OCI-LY7 (cell line): ENCODE results near the gene GDPD3.

ENCODE experiments used
- CTCF ChIP-seq: fragments of 200-600 bp; sonication (generic); conservative IDR thresholded peaks from 2 replicates; pipeline ENCODE4 v1.5.1; 2014; ENCODE audit warnings: mild to moderate bottlenecking, antibody characterized with exemption, low read length, moderate library complexity, mixed read lengths
- EZH2phosphoT487 ChIP-seq: fragments of 200-600 bp; sonication (generic); IDR thresholded peaks from 2 replicates; pipeline ENCODE4 v1.6.1; 2018; ENCODE audit warnings: low read depth, borderline replicate concordance, mild to moderate bottlenecking, mixed run types, antibody characterized with exemption, low read length, moderate library complexity, mixed read lengths

GRCh38 chr16:30104492-30104891 lies 8.8 kb downstream of the GDPD3 start:
- TF ChIP-seq CTCF (no peak), EZH2phosphoT487 (no peak)
